ENCODE data around the gene ABCE1. TPM values are rescaled to one million over a fixed set of nuclear protein-coding genes. Genes with fewer than 3 reads are reported as not detected.

Gene ABCE1
- total and polyA plus RNA-seq, 2 donors (not counting 1 experiment from before 2014, with no cell fraction given), result 31.3 to 46.2 TPM

GRCh38 chr4:145061318-145061920 is 36.7 kb upstream of the ABCE1 start:
- Histone ChIP-seq H3K79me2 (ENCODE audit: control insufficient read depth, insufficient read depth, low read length) (no peaks in the 10 kb centered on the region), H3K9ac (ENCODE audit: low read length) (no peak overlapping the region), H3K27ac (ENCODE audit: low read length in 2 of 2) (no peak overlapping the region), H3K4me2 (replicated peaks; ENCODE audit: low read depth, low read length, poor library complexity, severe bottlenecking) (no peak overlapping the region), H3K4me1 (ENCODE audit: control insufficient read depth in 2 of 2, insufficient read depth in 2 of 2, low read length in 2 of 2) (no peaks in the 10 kb centered on the region), H3K9me3 (ENCODE audit: control extremely low read depth in 1 of 3, control insufficient read depth in 2 of 3, insufficient read depth in 1 of 3, low read length in 2 of 3) (no peaks in the 10 kb centered on the region), H4K20me1 (ENCODE audit: control insufficient read depth, insufficient read depth, low read length, poor library complexity, severe bottlenecking) (no peaks in the 10 kb centered on the region), H3K36me3 (replicated peaks in 1 of 2; ENCODE audit: control extremely low read depth in 1 of 2, control insufficient read depth in 1 of 2, extremely low read depth in 1 of 2, insufficient read depth in 2 of 2, low read length in 1 of 2) (no peaks in the 10 kb centered on the region), H3K27me3 (replicated peaks in 1 of 4; ENCODE audit: control extremely low read depth in 1 of 4, control insufficient read depth in 3 of 4, insufficient read depth in 4 of 4, low read length in 3 of 4) (no peaks in the 10 kb centered on the region), H3K4me3 (ENCODE audit: control extremely low read depth in 1 of 5, extremely low read depth in 1 of 5, insufficient read depth in 1 of 5, low read depth in 2 of 5, low read length in 4 of 5) (no peak overlapping the region), H2AFZ (ENCODE audit: insufficient read depth, low read depth, low read length, poor library complexity, severe bottlenecking) (no peak overlapping the region)
- intact Hi-C loops (cut with micrococcal nuclease), result loop anchor here (5.0 kb wide), 1 partner anchor 1289 kb away; no protein-coding TSS in a partner anchor
- Mint-ChIP-seq H3K4me3 (no peak overlapping the region), H3K9me3 (ENCODE audit: insufficient read depth) (no peaks in the 10 kb centered on the region), H3K27me3 (no peaks in the 10 kb centered on the region), H3K4me1 (no peaks in the 10 kb centered on the region), H3K27ac (no peak overlapping the region)
- no CpG with 5 or more reads among the region's 6 CpGs for WGBS (ENCODE audit: insufficient coverage)
- ChIA-PET POLR2A (no interaction called here), CTCF (interaction anchor here (1.0 to 2.7 kb wide), 11 partner anchors 8 to 1502 kb away, joined by 3 to 12 read pairs (median 4); no protein-coding TSS in a partner anchor)
- DNase-seq (peak; percentile 56), ATAC-seq (ENCODE audit: low read depth) (peak; percentile 58)
- TF ChIP-seq EZH2 (IDR thresholded peaks at IDR 0.05; ENCODE audit: borderline replicate concordance, insufficient read depth, low read depth, low read length, poor library complexity, severe bottlenecking) (no peak), CTCF (IDR thresholded peaks at IDR 0.05) (peak; percentile 87)

- Mint-ChIP-seq H3K27ac (no peak overlapping the region), H3K4me1 (no peaks in the 10 kb centered on the region), H3K9me3 (ENCODE audit: insufficient read depth) (no peaks in the 10 kb centered on the region), H3K4me3 (no peak overlapping the region), H3K27me3 (no peaks in the 10 kb centered on the region)
- Histone ChIP-seq H3K36me3 (replicated peaks in 1 of 2; ENCODE audit: control extremely low read depth in 1 of 2, control insufficient read depth in 1 of 2, extremely low read depth in 1 of 2, insufficient read depth in 2 of 2, low read length in 1 of 2) (peaks cover 0 to 2% of the 10 kb centered on the region in 2 experiments), H3K27ac (ENCODE audit: low read length in 2 of 2) (no peak overlapping the region), H3K4me1 (ENCODE audit: control insufficient read depth in 2 of 2, insufficient read depth in 2 of 2, low read length in 2 of 2) (no peaks in the 10 kb centered on the region), H2AFZ (ENCODE audit: insufficient read depth, low read depth, low read length, poor library complexity, severe bottlenecking) (no peak overlapping the region), H3K9ac (ENCODE audit: low read length) (no peak overlapping the region), H3K79me2 (ENCODE audit: control insufficient read depth, insufficient read depth, low read length) (no peaks in the 10 kb centered on the region), H3K9me3 (ENCODE audit: control extremely low read depth in 1 of 3, control insufficient read depth in 2 of 3, insufficient read depth in 1 of 3, low read length in 2 of 3) (no peaks in the 10 kb centered on the region), H3K4me2 (replicated peaks; ENCODE audit: low read depth, low read length, poor library complexity, severe bottlenecking) (no peak overlapping the region), H4K20me1 (ENCODE audit: control insufficient read depth, insufficient read depth, low read length, poor library complexity, severe bottlenecking) (no peaks in the 10 kb centered on the region), H3K4me3 (ENCODE audit: control extremely low read depth in 1 of 5, extremely low read depth in 1 of 5, insufficient read depth in 1 of 5, low read depth in 2 of 5, low read length in 4 of 5) (no peak overlapping the region), H3K27me3 (replicated peaks in 1 of 4; ENCODE audit: control extremely low read depth in 1 of 4, control insufficient read depth in 3 of 4, insufficient read depth in 4 of 4, low read length in 3 of 4) (no peaks in the 10 kb centered on the region)
- ChIA-PET POLR2A (no interaction called here), CTCF (no interaction called here)
- ATAC-seq (ENCODE audit: low read depth), result no peak
- no peak for DNase-seq
- TF ChIP-seq CTCF (IDR thresholded peaks at IDR 0.05), result no peak
- TF ChIP-seq EZH2 (IDR thresholded peaks at IDR 0.05; ENCODE audit: borderline replicate concordance, insufficient read depth, low read depth, low read length, poor library complexity, severe bottlenecking), result no peak
- WGBS (ENCODE audit: insufficient coverage), result no CpG with 5 or more reads among the region's 2 CpGs
- intact Hi-C loops (cut with micrococcal nuclease), result no loop called here
Measured at GRCh38 chr4:145066063-145066501, 32.0 kb upstream of the ABCE1 start.

Measured in B cell (primary cell).